ENCODE results near the gene ACTA2. TPM values are rescaled to one million over a fixed set of nuclear protein-coding genes. Genes with fewer than 3 reads are reported as not detected.
A peak's percentile ranks its signal among the peaks of the same experiment; 100 is the strongest.

Gene ACTA2
- 41.7 and 49.7 TPM in 2 replicates for total RNA-seq (2014; rRNA removed; shearing (Covaris generic); ENCODE audit: low replicate concordance)

DNA sequence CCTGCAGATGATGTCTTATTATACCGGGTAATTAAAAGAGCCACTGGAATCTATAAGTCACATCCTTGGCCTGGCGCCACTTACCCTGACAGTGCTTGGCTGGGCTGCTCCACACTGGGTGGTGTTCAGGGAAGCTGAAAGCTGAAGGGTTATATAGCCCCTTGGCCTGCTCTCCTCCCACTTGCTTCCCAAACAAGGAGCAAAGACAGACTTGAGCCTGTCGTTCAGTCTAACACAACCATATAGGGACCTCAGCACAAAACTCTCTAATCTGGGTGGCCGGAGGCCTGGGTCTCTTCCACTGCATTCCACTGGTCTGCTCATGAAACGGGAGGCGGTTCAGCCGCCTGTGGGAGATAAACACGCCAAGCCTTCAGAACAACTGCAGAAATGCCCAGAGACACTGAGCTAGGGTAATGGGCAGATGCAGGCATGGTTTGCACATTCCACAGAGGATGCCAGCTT is at the start of gene ACTA2:
Gene ACTA2, minus strand, starts transcription at position 127 of the 465 bp plus-strand sequence. CDS start 3,843 bp downstream, outside the sequence.
- no peak for DNase-seq (ENCODE audit: low read depth)
- in situ Hi-C loops (cut with HindIII; ENCODE audit: low pct_unique_long_range_greater_than_20kb, low sequenced_read_pairs) = no loop called here

DNA sequence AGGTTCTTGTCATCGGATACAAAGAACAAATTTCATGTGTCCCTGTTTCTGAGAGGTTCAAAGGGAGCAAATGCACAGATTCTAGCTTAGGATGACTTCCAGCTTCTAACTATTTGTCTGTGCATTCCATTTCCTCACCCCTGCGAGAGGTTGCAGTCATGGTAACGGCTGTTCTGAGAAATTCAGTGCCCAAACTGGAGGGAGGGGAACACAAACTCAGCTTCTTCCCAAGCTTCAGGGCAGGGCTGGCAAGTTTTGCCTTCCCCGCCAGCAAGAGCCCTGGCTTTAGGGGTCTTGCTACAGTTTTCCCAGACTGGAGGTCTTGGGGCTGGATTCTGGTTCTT is 49.1 kb upstream of the ACTA2 start:
- no peak for DNase-seq (ENCODE audit: low read depth)
- in situ Hi-C loops (cut with HindIII; ENCODE audit: low pct_unique_long_range_greater_than_20kb, low sequenced_read_pairs) = loop anchor here (25.0 kb wide), 1 partner anchor 211 kb away; the partner anchor contains the start of gene CH25H

DNA sequence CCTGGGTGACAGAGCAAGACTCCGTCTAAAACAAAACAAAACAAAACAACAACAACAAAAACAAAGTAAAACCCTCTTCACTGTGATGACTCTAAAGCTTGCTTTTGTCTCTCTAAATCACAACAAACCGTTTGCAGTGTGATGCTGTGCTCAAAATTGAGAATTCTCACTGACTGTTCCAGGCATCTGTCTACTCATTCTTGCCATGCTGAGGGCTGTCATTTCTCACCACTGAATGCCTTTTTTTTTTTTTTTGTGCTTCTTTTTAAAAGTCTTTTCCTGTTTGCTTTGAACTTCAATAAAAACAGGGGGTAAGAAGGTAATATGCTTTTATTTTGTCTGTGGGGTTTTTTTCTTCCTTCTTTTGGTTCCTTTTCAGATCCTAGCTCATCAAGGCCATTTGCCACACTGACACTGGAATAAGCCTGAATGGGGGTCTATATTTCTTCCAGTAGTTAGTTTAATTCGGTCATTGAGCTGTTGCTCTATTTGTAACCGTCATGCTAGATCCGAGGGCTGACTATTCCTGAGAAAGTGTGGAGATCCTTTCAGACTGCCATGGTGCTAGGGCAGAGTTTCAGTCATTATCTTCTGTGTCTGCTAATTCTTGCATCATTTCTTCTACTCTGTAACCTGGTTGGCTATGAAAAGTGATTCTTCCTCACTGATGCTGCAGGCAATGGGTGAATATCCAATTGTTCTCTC is 48.6 kb upstream of the ACTA2 start:
- DNase-seq (ENCODE audit: low read depth) = no peak
- in situ Hi-C loops (cut with HindIII; ENCODE audit: low pct_unique_long_range_greater_than_20kb, low sequenced_read_pairs) = loop anchor here (25.0 kb wide), 1 partner anchor 211 kb away; the partner anchor contains the start of gene CH25H

DNA sequence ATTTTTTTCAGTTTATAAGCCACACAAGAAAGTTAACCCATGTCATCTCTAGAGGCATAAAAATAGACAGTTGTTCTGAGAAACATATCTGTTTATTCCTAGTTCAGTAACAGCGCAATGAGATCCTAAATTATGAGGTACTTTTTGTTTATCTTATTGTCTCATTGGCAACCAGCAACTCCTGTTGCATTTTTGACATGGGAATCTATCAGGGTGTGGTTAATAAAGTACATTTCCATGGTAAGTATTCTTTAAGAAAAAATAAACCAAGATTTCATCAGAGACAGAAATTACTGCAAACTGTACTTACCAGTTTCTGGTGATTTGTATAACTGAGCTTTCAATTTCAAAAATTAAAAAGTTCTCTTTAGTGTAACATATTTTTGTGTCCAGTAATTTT is 47.1 kb upstream of the ACTA2 start:
- in situ Hi-C loops (cut with HindIII; ENCODE audit: low pct_unique_long_range_greater_than_20kb, low sequenced_read_pairs) = loop anchor here (25.0 kb wide), 1 partner anchor 213 kb away; the partner anchor contains the start of gene CH25H

DNA sequence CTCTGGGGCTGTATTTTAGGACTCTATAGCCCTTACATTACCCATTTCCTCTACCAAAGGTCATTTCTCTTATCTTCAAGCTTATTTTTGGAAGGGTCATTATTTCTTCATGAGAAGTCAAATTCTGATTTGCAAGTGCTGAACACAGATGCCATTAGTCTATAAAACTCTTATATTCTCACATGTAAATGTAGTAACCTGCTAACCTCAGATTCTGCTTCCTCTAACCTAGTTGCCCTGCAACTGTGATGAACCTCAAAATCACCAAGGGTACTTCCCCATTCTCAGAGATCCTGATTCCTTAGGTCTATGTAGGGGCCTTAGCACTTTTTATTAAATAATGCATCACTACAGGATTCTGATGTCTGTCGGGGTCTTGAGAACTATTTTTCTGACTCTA is 44.4 kb upstream of the ACTA2 start:
- no peak for DNase-seq (ENCODE audit: low read depth)
- in situ Hi-C loops (cut with HindIII; ENCODE audit: low pct_unique_long_range_greater_than_20kb, low sequenced_read_pairs) = no loop called here

More for the DNA sequence above, 47.1 kb upstream of the ACTA2 start:
- DNase-seq (ENCODE audit: low read depth) = no peak

DNA sequence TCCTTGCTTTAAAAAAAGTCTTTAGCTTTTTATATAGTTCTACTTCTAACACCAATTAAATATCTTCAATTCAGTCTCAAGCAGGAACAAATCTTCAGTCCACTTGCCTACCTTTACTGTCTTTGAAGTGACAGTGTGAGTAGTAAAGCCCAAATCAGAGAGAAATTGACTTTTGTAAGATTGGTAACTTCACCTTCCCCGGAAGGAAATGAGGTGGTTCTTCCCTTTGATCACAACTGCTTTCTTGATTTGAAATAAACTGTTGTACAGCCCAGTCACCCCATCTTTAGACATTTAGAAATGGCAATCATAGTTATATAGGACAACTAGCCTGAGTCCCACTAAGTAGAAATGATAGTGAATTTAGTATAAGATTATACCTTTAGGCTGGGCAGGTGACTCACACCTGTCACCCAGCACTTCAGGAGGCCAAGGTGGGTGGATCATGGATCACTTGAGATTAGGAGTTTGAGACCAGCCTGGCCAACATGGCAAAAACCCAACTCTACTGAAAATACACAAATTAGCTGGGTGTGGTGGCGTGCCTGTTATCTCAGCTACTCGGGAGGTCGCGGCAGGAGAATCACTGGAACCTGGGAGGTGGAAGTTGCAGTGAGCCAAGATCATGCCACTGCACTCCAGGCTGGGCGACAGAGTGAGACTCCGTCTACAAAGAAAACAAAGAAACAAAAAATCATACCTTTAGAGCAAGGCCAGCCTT is 42.7 kb upstream of the ACTA2 start:
- no peak for DNase-seq (ENCODE audit: low read depth)
- in situ Hi-C loops (cut with HindIII; ENCODE audit: low pct_unique_long_range_greater_than_20kb, low sequenced_read_pairs) = no loop called here

DNA sequence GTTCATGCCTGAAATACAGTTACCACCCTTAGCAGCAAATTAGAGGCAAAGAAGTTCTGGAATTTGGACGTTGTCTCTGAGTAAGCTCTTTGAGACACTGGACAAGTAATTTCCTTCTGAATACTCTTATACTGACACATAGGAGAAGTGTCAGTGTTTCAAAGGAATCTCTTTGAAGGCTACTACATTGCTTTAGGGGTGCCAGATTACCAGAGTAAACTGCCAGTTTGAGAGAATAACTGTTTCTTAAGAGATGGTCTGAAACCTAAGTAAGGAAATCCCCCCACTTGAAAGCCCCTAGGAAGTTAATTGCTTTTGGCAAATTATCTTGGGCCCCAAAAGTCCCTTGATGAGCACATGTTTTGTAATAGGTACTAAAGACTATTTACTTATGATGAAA is 41.4 kb upstream of the ACTA2 start:
- DNase-seq (ENCODE audit: low read depth) = no peak

DNA sequence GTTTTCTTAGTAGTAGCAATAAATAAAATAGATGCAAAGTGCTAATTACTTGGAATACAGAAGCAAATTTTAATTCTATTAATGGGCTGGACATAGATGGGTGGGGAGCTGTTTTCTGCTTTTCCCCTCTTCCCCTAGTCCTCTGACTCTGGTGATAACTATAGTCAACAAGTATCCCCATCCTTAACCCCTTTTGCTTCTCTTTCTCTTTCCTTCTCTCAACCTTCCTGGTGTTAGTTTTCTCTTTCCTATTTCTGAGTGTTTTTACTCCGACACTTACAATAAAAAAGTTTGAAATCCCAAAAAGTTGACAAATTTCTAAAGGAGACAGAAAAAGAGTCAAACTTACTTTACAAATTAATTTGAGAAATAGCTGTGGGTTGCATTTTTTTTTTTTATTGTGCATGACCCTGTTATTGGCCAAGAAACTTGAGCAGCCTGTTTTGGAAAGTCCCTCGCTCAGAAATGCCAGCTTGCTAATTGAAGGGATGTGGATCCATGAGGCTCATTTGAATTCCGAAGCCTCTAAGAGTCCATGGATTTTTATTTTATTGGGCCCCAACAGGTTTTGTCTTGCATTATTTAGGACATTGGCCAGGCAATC is 40.5 kb upstream of the ACTA2 start:
- in situ Hi-C loops (cut with HindIII; ENCODE audit: low pct_unique_long_range_greater_than_20kb, low sequenced_read_pairs) = no loop called here
- peak; percentile 37 for DNase-seq (ENCODE audit: low read depth)

More for the DNA sequence above, 41.4 kb upstream of the ACTA2 start:
- in situ Hi-C loops (cut with HindIII; ENCODE audit: low pct_unique_long_range_greater_than_20kb, low sequenced_read_pairs) = no loop called here

DNA sequence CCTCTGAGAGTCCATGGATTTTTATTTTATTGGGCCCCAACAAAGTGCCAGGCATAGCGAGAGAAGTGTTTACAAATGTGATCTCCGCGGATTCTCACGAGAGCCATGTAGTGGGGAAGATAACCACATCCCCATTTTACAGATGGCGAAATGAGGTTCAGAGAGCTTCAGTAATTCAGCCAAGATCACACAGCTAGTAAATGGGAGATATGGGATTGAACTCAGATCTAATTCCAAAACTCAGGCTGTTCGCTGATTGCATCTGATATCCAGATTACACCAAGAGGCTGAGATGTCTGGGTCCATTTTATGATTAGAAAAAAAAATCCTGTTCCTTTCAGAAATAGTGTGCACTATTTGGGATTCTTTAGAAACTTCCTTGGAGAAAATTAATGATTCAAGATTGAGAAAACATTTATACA is 39.3 kb upstream of the ACTA2 start:
- DNase-seq (ENCODE audit: low read depth) = no peak
- in situ Hi-C loops (cut with HindIII; ENCODE audit: low pct_unique_long_range_greater_than_20kb, low sequenced_read_pairs) = no loop called here

DNA sequence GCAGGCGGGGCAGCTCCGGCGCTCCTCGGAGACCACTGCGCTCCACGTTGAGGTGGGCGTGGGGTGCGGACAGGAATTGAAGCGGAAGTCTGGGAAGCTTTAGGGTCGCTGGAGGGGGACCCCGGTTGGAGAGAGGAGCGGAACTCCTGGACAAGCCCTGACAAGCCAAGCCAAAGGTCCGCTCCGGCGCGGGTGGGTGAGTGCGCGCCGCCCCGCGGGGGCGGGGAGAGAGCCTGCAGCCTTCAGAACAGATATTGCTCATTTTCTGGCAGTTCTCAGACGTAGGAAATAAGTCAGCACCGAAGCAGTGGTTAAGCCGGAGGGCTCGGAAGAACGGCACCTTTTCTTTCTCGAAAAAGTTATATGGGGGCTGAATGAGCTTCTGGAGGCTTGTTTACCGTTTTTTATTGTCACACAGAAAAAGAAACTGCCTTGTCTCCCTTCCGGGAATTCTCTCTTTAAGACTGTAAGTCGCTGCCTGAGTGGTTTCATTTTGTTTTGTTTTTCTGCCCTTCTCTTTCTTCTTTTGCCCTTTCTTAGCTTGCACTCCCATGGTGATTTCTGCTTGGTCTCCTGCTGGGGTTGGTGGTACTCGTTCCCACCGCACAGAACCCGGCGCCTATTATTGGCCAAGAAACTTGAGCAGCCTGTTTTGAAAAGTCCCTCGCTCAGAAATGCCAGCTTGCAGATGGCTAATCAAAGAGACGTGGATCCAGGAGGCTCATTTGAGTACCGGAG is 38.8 kb upstream of the ACTA2 start:
- DNase-seq (ENCODE audit: low read depth) = peak; percentile 70
- in situ Hi-C loops (cut with HindIII; ENCODE audit: low pct_unique_long_range_greater_than_20kb, low sequenced_read_pairs) = no loop called here

DNA sequence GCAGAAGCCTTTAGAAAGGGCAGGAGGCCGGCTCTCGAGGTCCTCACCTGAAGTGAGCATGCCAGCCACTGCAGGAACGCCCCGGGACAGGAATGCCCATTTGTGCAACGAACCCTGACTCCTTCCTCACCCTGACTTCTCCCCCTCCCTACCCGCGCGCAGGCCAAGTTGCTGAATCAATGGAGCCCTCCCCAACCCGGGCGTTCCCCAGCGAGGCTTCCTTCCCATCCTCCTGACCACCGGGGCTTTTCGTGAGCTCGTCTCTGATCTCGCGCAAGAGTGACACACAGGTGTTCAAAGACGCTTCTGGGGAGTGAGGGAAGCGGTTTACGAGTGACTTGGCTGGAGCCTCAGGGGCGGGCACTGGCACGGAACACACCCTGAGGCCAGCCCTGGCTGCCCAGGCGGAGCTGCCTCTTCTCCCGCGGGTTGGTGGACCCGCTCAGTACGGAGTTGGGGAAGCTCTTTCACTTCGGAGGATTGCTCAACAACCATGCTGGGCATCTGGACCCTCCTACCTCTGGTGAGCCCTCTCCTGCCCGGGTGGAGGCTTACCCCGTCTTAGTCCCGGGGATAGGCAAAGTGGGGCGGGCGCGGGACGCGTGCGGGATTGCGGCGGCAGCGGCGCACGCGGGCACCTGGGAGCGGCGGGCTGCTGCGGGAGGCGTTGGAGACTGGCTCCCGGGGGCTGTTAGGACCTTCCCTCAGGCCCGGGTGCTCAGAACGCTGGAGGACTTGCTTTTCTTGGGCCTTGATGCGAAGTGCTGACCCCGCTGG is 38.0 kb upstream of the ACTA2 start, which contains the start of gene FAS:
Gene FAS, plus strand, starts transcription at position 415 of the 777 bp plus-strand sequence. Its CDS starts 79 bp downstream, at position 494.
- DNase-seq (ENCODE audit: low read depth) = peak; percentile 97
- in situ Hi-C loops (cut with HindIII; ENCODE audit: low pct_unique_long_range_greater_than_20kb, low sequenced_read_pairs) = no loop called here

DNA sequence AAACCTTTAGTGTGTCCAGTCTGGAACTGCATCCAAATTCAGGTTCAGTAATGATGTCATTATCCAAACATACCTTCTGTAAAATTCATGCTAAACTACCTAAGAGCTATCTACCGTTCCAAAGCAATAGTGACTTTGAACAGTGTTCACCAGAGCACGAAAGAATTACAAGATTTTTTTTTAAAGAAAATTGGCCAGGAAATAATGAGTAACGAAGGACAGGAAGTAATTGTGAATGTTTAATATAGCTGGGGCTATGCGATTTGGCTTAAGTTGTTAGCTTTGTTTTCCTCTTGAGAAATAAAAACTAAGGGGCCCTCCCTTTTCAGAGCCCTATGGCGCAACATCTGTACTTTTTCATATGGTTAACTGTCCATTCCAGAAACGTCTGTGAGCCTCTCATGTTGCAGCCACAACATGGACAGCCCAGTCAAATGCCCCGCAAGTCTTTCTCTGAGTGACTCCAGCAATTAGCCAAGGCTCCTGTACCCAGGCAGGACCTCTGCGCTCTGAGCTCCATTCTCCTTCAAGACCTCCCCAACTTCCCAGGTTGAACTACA is 37.3 kb upstream of the ACTA2 start:
- no peak for DNase-seq (ENCODE audit: low read depth)
- in situ Hi-C loops (cut with HindIII; ENCODE audit: low pct_unique_long_range_greater_than_20kb, low sequenced_read_pairs) = no loop called here

DNA sequence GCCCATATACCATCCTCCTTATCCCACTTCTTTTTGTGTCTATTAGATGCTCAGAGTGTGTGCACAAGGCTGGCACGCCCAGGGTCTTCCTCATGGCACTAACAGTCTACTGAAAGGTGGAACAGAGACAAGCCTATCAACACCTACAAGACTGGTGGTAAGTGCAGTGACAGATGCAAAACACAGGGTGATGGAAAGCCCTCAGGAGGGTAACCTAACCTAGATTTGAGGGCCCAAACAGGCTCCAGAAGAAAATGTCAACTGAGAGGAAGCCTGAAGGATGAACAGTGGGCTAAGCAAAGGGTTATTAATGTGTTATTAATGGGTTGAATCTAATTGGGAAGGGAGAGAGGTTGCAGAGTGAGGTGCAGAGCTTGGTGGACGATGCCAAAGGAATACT is 36.9 kb upstream of the ACTA2 start:
- in situ Hi-C loops (cut with HindIII; ENCODE audit: low pct_unique_long_range_greater_than_20kb, low sequenced_read_pairs) = no loop called here
- DNase-seq (ENCODE audit: low read depth) = no peak

DNA sequence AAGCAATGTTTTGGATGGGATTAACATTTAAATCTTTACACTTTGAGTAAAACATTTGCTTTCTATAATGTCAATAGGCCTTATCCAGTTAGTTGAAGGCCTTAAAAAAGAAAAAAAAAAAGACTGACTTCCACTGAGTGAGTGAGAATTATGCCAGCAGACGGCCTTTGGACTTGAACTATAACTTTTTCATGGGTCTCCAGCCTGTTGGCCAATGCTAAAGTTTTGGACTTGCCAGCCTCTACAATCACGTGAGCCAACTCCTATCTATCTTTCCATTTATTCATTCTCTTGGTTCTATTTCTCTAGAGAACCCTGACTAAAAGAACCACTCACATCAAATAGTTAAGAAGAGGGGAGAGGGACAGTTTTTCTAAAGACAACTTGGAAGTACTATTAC is 35.3 kb upstream of the ACTA2 start:
- no peak for DNase-seq (ENCODE audit: low read depth)
- in situ Hi-C loops (cut with HindIII; ENCODE audit: low pct_unique_long_range_greater_than_20kb, low sequenced_read_pairs) = no loop called here

DNA sequence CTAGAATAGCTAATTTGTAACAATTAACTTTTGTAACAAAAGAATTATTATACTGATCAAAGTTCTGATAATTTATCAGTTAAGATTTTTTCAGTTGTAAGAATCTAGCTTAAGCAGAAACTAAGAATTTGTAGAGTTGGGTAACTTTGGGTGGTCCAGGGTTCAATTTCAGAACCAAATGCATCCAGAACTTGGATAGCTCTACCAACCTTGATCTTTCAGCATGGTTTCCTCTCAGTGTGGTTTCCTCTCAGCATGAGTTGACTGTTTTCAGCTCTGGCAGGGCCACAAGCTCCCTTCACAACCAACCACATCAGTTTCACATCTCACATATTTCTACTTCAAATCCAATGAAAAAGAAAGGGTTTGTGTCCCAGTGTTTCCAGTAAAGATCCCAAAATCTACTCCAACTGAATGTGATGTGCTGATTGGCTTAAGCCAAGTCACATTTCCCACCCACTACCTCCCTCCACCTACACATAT is 34.7 kb upstream of the ACTA2 start:
- DNase-seq (ENCODE audit: low read depth) = no peak
- in situ Hi-C loops (cut with HindIII; ENCODE audit: low pct_unique_long_range_greater_than_20kb, low sequenced_read_pairs) = no loop called here

DNA sequence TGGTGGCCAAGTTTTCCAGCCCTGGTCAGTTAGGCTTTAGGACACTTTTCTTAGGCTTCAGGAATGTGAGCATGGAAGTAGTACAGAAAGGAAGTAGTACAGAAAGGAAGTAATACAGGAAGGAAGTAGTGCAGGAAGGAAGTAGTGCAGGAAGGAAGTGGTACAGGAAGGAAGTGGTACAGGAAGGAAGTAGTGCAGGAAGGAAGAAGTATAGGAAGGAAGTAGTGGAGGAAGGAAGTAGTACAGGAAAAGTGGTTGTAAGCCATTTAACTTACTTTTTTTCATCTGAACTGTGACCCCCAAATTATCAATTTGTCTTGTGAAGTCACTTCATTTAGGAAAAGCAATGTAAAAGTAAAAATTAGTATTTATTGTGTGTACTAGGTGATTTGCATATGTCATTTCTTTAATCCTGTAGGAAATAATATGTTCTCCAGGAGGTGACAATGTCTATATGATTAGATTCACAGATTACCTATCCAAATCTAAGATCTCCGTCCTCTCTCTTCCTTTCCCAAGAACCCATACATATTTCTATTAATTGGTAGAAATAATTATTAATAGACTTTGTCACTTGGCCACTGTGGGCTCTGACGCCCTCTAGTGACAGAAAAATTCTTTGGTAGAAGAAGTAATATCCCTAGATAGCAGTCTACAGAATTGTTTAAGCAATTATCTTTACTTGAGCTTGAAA is 34.1 kb upstream of the ACTA2 start:
- in situ Hi-C loops (cut with HindIII; ENCODE audit: low pct_unique_long_range_greater_than_20kb, low sequenced_read_pairs) = no loop called here
- DNase-seq (ENCODE audit: low read depth) = peak; percentile 18

DNA sequence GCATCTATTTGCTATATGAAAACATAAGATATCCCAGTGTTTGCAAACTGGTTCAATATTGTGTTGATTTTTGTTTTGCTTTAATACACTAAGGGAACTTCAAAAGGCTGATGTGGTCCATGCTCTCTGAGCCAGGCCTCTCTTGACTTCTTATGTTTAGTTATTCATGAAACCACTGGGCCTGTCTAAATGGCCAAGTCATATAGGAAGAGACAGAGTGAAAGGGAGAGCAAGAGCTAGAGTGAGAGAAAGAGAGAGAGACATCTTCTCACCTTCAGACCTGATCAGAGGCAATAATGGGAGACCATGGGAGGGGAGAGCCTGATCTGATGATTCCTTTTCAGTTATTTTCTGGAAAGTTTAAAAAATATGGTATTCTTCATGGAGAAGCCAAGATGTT is 32.0 kb upstream of the ACTA2 start:
- in situ Hi-C loops (cut with HindIII; ENCODE audit: low pct_unique_long_range_greater_than_20kb, low sequenced_read_pairs) = no loop called here
- no peak for DNase-seq (ENCODE audit: low read depth)
